Left lung (tissue), 10 donors: ENCODE results near the gene KIRREL1. TPM values are rescaled to one million over a fixed set of nuclear protein-coding genes. Genes with fewer than 3 reads are reported as not detected.

Experiments used
- ATAC-seq: fragments of 200-7000 bp; cut with Tn5 transposase; one replicate; pipeline ENCODE4 v1.9.1; 2020; ENCODE audit warnings: moderate library complexity
- DNase-seq, 4 donors: peaks; one replicate each; pipeline ENCODE4 v3.0.0-alpha.2; 2013 to 2020
- H3K27ac ChIP-seq, 2 donors: fragments of 200-600 bp; sonication (generic) in 1 of 2; one replicate each; pipeline versions ENCODE4 v1.5.0 to v1.8.0; 2020 to 2021
- H3K27me3 ChIP-seq, 2 donors: fragments of 200-600 bp; sonication (generic) in 1 of 2; one replicate each; pipeline versions ENCODE4 v1.5.0 to v1.8.0; 2020 to 2021
- H3K36me3 ChIP-seq, 2 donors: fragments of 200-600 bp; sonication (generic) in 1 of 2; one replicate each; pipeline versions ENCODE4 v1.5.0 to v1.8.0; 2020 to 2021
- H3K4me1 ChIP-seq, 2 donors: fragments of 200-600 bp; one replicate each; pipeline ENCODE4 v1.8.0; 2021
- H3K4me3 ChIP-seq, 2 donors: fragments of 200-600 bp; sonication (generic) in 1 of 2; one replicate each; pipeline versions ENCODE4 v1.5.0 to v1.8.0; 2020 to 2021; ENCODE audit warnings: mild to moderate bottlenecking in 1 of 2
- H3K9me3 ChIP-seq, 2 donors: fragments of 200-600 bp; sonication (generic) in 1 of 2; one replicate each; pipeline versions ENCODE4 v1.5.0 to v1.8.0; 2020 to 2021
- intact Hi-C, 2 donors: fragments of 100-400 bp; cut with DNase I; formaldehyde crosslinking; loops; one replicate each; pipeline versions ENCODE4 v1.11.2 to v1.14.2; 2022
- polyA plus RNA-seq, 6 donors: library from polyadenylated mRNA; unstranded; fragments of 120-200 nt; gene quantifications; one replicate each; pipeline ENCODE4 v1.2.1, GENCODE V29; 2013; ENCODE audit not compliant: insufficient read length in 6 of 6
- total RNA-seq, 2 donors: library from RNA; stranded (reverse); fragmentation: NEBNext Ultra II Directional; extraction: Animal tissue kit (Norgen Biotek cat#: 25700); gene quantifications; one replicate each; pipeline ENCODE4 v1.2.1, GENCODE V29; 2021
- TF ChIP-seq, protein P1 (sequence below), 2 donors: fragments of 200-600 bp; sonication (generic) in 1 of 2; IDR thresholded peaks; one replicate each; pipeline versions ENCODE4 v1.5.0 to v1.8.0; 2021; ENCODE audit warnings: antibody characterized with exemption in 2 of 2
- donor health status: DM: no; HTN: yes; CAD: no.
- donor health status: DM: no; HTN: no; CAD: no.

The KIRREL1 gene
- total and polyA plus RNA-seq, 8 donors = 44.6 to 67.6 (median 55.7) TPM

DNA sequence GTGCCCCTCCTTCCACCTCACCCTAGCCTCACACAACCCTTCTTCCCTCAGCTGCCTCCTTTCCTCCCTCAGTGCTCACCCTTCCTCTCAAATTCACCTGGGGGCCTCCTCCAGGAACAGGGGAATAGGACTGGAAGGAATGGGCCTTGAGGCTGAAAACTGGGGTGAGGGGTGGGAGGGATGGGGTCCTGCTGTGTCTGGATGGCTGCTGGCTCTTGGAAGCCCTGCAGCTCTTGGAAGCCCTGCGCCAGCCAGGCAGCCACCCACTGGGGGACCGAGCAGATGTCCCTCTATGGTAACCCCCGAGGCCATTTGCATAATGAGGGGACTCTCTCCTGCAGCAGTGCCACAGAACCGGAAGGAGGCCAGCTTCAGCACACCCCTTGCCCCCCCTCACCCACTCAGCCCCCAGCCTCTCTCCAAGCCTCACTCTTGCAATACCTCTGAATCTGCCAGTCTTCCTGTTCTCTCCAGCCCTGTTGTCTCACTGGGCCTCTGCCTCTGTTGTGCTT, 85.2 kb downstream of the KIRREL1 start:
- ATAC-seq = no peak
- TF ChIP-seq, protein P1, sequence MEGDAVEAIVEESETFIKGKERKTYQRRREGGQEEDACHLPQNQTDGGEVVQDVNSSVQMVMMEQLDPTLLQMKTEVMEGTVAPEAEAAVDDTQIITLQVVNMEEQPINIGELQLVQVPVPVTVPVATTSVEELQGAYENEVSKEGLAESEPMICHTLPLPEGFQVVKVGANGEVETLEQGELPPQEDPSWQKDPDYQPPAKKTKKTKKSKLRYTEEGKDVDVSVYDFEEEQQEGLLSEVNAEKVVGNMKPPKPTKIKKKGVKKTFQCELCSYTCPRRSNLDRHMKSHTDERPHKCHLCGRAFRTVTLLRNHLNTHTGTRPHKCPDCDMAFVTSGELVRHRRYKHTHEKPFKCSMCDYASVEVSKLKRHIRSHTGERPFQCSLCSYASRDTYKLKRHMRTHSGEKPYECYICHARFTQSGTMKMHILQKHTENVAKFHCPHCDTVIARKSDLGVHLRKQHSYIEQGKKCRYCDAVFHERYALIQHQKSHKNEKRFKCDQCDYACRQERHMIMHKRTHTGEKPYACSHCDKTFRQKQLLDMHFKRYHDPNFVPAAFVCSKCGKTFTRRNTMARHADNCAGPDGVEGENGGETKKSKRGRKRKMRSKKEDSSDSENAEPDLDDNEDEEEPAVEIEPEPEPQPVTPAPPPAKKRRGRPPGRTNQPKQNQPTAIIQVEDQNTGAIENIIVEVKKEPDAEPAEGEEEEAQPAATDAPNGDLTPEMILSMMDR (IDR thresholded peaks at IDR 0.05) = no peak
- H3K36me3 ChIP-seq = peaks cover 0 to 19% of the 10 kb centered on the region in 2 donors
- intact Hi-C loops = no loop called here
- H3K4me3 ChIP-seq = no peak overlapping the region
- no peaks in the 10 kb centered on the region for H3K27me3 ChIP-seq
- DNase-seq = no peak
- peaks cover 0 to 4% of the 10 kb centered on the region in 2 donors for H3K4me1 ChIP-seq
- no peak overlapping the region for H3K27ac ChIP-seq
- no peaks in the 10 kb centered on the region for H3K9me3 ChIP-seq

DNA sequence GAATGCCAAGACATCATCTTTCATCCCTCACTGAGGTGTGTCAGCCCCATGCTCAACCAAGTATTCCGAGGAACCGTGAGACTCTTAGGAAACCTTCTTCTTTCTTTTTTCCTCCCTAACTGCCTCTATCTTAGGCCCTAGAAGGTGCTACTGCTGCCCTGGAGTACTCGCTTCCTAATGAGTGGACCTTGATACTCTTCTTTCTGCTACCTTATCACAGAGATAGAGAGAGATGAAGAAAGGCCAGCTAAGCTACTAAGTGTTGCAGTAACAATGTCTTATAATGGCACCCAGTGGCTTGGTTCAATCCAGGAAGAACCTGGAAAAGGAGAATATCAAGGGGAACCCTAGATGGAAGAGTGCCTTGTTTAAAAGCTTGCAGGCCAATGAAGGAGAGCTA, 86.6 kb downstream of the KIRREL1 start:
- intact Hi-C loops = loop anchor here in 1 of 2 donors (10.0 kb wide), 1 partner anchor 85 kb away; the partner anchor contains the start of gene KIRREL1
- no peak for ATAC-seq
- no peak for DNase-seq
- Histone ChIP-seq H3K4me1 (peaks cover 0 to 3% of the 10 kb centered on the region in 2 donors), H3K27me3 (no peaks in the 10 kb centered on the region), H3K4me3 (no peak overlapping the region), H3K27ac (no peak overlapping the region), H3K9me3 (no peaks in the 10 kb centered on the region), H3K36me3 (peaks cover 0 to 29% of the 10 kb centered on the region in 2 donors)
- TF ChIP-seq, protein P1 (IDR thresholded peaks at IDR 0.05) = no peak

DNA sequence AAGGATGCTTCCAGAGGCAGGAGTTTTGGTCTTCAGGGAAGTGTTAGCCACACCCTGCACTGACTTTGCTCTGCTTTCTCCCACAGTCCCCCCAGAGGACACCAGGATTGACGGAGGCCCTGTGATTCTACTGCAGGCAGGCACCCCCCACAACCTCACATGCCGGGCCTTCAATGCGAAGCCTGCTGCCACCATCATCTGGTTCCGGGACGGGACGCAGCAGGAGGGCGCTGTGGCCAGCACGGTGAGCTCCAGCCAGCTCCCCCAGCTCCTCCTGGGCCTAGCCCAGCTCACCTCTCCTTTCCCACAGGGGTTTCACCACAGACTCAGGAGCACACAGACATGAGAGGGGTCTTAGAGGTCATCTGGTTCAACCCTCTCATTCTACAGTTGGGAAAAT, 90.9 kb downstream of the KIRREL1 start:
- H3K36me3 ChIP-seq = peaks cover 0 to 31% of the 10 kb centered on the region in 2 donors
- intact Hi-C loops = loop anchor here in 1 of 2 donors (10.0 kb wide), 1 partner anchor 90 kb away; the partner anchor contains the start of gene KIRREL1
- H3K27ac ChIP-seq = no peak overlapping the region
- no peaks in the 10 kb centered on the region for H3K9me3 ChIP-seq
- no peak for ATAC-seq
- no peaks in the 10 kb centered on the region for H3K27me3 ChIP-seq
- no peak for DNase-seq
- H3K4me1 ChIP-seq = no peaks in the 10 kb centered on the region
- TF ChIP-seq, protein P1 (IDR thresholded peaks at IDR 0.05) = no peak
- no peak overlapping the region for H3K4me3 ChIP-seq

DNA sequence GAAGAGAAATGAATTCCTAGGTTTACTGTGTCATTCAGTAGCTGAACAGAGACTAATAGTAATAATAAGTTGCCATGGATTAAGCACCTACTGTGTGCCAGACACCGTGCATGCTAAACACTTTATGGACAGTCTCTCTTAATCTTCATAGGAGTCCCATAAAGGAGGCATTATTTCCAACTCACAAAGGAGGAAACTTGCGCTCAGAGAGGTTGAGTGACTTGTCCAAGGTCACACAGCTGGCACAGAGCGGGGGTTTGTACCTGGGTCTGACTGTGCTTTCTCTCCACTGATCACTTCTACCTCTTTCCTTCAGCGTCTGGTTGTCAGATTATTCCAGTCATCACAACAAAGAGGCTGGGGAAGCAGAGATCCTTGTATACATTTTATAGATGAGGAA, 91.3 kb downstream of the KIRREL1 start:
- no peaks in the 10 kb centered on the region for H3K4me1 ChIP-seq
- ATAC-seq = no peak
- no peaks in the 10 kb centered on the region for H3K27me3 ChIP-seq
- no peak overlapping the region for H3K27ac ChIP-seq
- no peak for DNase-seq
- TF ChIP-seq, protein P1 (IDR thresholded peaks at IDR 0.05) = no peak
- intact Hi-C loops = loop anchor here in 1 of 2 donors (10.0 kb wide), 1 partner anchor 90 kb away; the partner anchor contains the start of gene KIRREL1
- no peaks in the 10 kb centered on the region for H3K9me3 ChIP-seq
- peaks cover 0 to 35% of the 10 kb centered on the region in 2 donors for H3K36me3 ChIP-seq
- H3K4me3 ChIP-seq = no peak overlapping the region

DNA sequence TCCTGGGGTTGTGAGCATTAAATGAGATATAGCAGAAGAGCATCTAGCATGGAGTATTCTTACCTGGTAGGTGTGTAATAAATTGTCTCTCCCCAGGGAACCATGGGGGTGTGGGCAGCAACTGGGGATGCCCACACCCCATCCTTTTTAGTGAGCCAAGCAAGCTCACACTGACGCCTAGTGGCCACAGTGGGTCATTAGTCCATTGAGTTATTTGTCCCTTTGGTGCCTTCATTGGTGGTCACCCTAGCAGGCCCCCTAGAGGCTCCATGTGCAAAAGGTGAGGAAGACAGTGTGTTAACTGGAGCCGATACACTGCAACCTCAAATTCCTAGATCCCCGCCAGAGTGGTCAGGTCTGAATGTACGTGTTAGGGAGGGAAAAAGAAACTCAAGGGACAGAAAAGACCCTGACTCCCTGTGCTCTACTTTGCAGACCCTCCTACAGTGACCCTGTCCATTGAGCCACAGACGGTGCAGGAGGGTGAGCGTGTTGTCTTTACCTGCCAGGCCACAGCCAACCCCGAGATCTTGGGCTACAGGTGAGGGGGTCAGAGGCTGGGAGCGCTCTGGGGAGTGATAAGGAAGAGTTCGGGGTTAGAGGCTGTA, 94.0 kb downstream of the KIRREL1 start:
- H3K27me3 ChIP-seq = no peaks in the 10 kb centered on the region
- no peaks in the 10 kb centered on the region for H3K4me1 ChIP-seq
- DNase-seq (peak in 2 of 4 donors; percentile 59 to 82), ATAC-seq (peak; percentile 82)
- H3K9me3 ChIP-seq = no peaks in the 10 kb centered on the region
- H3K27ac ChIP-seq = no peak overlapping the region
- H3K36me3 ChIP-seq = peaks cover 0 to 51% of the 10 kb centered on the region in 2 donors
- no peak overlapping the region for H3K4me3 ChIP-seq
- TF ChIP-seq, protein P1 (IDR thresholded peaks at IDR 0.05) = peak; percentile 64 to 86
- intact Hi-C loops = loop anchor here in 1 of 2 donors (10.0 kb wide), 1 partner anchor 93 kb away; the partner anchor contains the start of gene KIRREL1
